Panc1 (cell line): ENCODE data around the gene PIK3CD. TPM values are rescaled to one million over a fixed set of nuclear protein-coding genes. Genes with fewer than 3 reads are reported as not detected.

Source experiments
- ATAC-seq: fragments of 200-7000 bp; cut with Tn5 transposase; 2 replicates; pipeline ENCODE4 v1.9.1; 2020; ENCODE audit warnings: mild to moderate bottlenecking, moderate library complexity
- BruUV-seq: library from RNA; stranded (reverse); fragments of 400-500 nt; replicated peaks from 2 replicates; lab custom pipeline; 2021; lab: Mats Ljungman, UMichigan
- CTCF ChIA-PET: fragments of 300-600 bp; sonication (Branson Sonifier 250); formaldehyde crosslinking; loops from one replicate; lab custom pipeline; 2022; ENCODE audit warnings: antibody characterized with exemption; lab: Charles Lee
- POLR2A ChIA-PET: fragments of 300-600 bp; sonication (Branson Sonifier 250); formaldehyde crosslinking; loops from one replicate; lab custom pipeline; 2022; ENCODE audit warnings: antibody characterized with exemption; lab: Charles Lee
- DNase-seq: peaks from one replicate; pipeline ENCODE4 v3.0.0-alpha.2; 2010; ENCODE audit warnings: low read depth, low spot score
- H3K27ac ChIP-seq: 2 replicates; pipeline ENCODE4 v1.5.1; 2011; ENCODE audit warnings: mild to moderate bottlenecking, low read length, inconsistent platforms
- H3K27me3 ChIP-seq: fragments of 200-500 bp; sonication (Bioruptor generic); 2 replicates; pipeline ENCODE4 v1.6.0; 2014; ENCODE audit warnings: low read length, inconsistent platforms; ENCODE audit not compliant: control insufficient read depth, insufficient read depth
- H3K36me3 ChIP-seq: fragments of 200-500 bp; sonication (Bioruptor generic); 2 replicates; pipeline ENCODE4 v1.5.1; 2014; ENCODE audit warnings: inconsistent platforms, mild to moderate bottlenecking, low read length, moderate library complexity; ENCODE audit not compliant: control insufficient read depth, insufficient read depth
- H3K4me1 ChIP-seq: 2 replicates; pipeline ENCODE4 v1.5.1; 2011; ENCODE audit warnings: inconsistent platforms, mild to moderate bottlenecking, low read length, moderate library complexity; ENCODE audit not compliant: control insufficient read depth, insufficient read depth
- H3K4me3 ChIP-seq, 2 experiments: 2 replicates each; pipeline ENCODE4 v1.5.1; 2011 to 2012; ENCODE audit warnings: low read depth in 2 of 2, low read length in 2 of 2, mild to moderate bottlenecking in 2 of 2, inconsistent platforms in 1 of 2, moderate library complexity in 1 of 2
- H3K9me3 ChIP-seq: fragments of 200-500 bp; sonication (Bioruptor generic); 2 replicates; pipeline ENCODE4 v1.5.1; 2014; ENCODE audit warnings: low read depth, mild to moderate bottlenecking, inconsistent platforms, low read length, moderate library complexity; ENCODE audit not compliant: control insufficient read depth, insufficient read depth
- CTCF ChIP-seq: fragments of 450-650 bp; IDR thresholded peaks from 2 replicates; pipeline ENCODE4 v1.5.1; 2017; ENCODE audit warnings: mild to moderate bottlenecking
- POLR2AphosphoS5 ChIP-seq: IDR thresholded peaks from 2 replicates; pipeline ENCODE4 v1.6.1; 2012; ENCODE audit warnings: mild to moderate bottlenecking, low read depth, low read length, moderate library complexity
- REST ChIP-seq, 2 experiments: IDR thresholded peaks; 2 replicates each; pipeline ENCODE4 v1.6.1; 2011 to 2012; ENCODE audit warnings: low read depth in 2 of 2, control low read depth in 1 of 2, low read length in 1 of 2, mild to moderate bottlenecking in 1 of 2, moderate library complexity in 1 of 2; ENCODE audit not compliant: insufficient read depth in 1 of 2
- SIN3A ChIP-seq: IDR thresholded peaks from 2 replicates; pipeline ENCODE4 v1.6.1; 2012; ENCODE audit warnings: low read depth, mild to moderate bottlenecking, low read length, moderate library complexity, borderline replicate concordance; ENCODE audit not compliant: insufficient read depth
- TCF7L2 ChIP-seq: IDR thresholded peaks from 2 replicates; pipeline ENCODE4 v1.6.1; 2011; ENCODE audit warnings: mild to moderate bottlenecking, low read depth, low read length, inconsistent platforms
- in situ Hi-C: cut with HindIII; loops from 2 replicates; pipeline ENCODE4 v1.10.0; 2016; ENCODE audit warnings: low sequenced_read_pairs, low pct_unique_long_range_greater_than_20kb
- intact Hi-C: fragments of 100-400 bp; cut with micrococcal nuclease; formaldehyde crosslinking; loops from one replicate; pipeline ENCODE4 v1.10.0; 2022; ENCODE audit not compliant: unreplicated experiment
- total RNA-seq: library from RNA; stranded (reverse); gene quantifications from one replicate; pipeline ENCODE4 v1.2.1, GENCODE V29; 2021; ENCODE audit not compliant: unreplicated experiment

PIK3CD gene
- total RNA-seq, 1 experiment from 2014 or later: 12.5 TPM

- no peaks in the 10 kb centered on the region for H3K27me3 ChIP-seq
- no peak for TF ChIP-seq POLR2AphosphoS5
- TF ChIP-seq SIN3A: no peak
- no peak for TF ChIP-seq REST (IDR thresholded peaks at IDR 0.05; ENCODE audit: insufficient read depth in 1 of 2, low read depth in 2 of 2, low read length in 1 of 2)
- TF ChIP-seq CTCF: no peak
- no peak for TF ChIP-seq TCF7L2
- DNase-seq (no peak), ATAC-seq (no peak)
- no TSS peak for BruUV-seq
- intact Hi-C loops: no loop called here
- peaks cover 8% of the 10 kb centered on the region for H3K4me1 ChIP-seq
- H3K27ac ChIP-seq: no peak overlapping the region
- no peaks in the 10 kb centered on the region for H3K36me3 ChIP-seq
- in situ Hi-C loops: no loop called here
- CTCF ChIA-PET: interaction anchor here (0.5 to 1.0 kb wide), 2 partner anchors 14 to 167 kb away, joined by 3 to 4 read pairs; no protein-coding TSS in a partner anchor
- POLR2A ChIA-PET: no interaction called here
- H3K4me3 ChIP-seq: no peak overlapping the region
- no peaks in the 10 kb centered on the region for H3K9me3 ChIP-seq
Measured at GRCh38 chr1:9699361-9699760, 47.8 kb downstream of the PIK3CD start.

- TF ChIP-seq POLR2AphosphoS5 (no peak), TCF7L2 (no peak), REST (IDR thresholded peaks at IDR 0.05; ENCODE audit: insufficient read depth in 1 of 2, low read depth in 2 of 2, low read length in 1 of 2) (no peak), CTCF (no peak), SIN3A (no peak)
- POLR2A ChIA-PET: no interaction called here
- CTCF ChIA-PET: no interaction called here
- intact Hi-C loops (no loop called here), in situ Hi-C loops (no loop called here)
- no peaks in the 10 kb centered on the region for H3K36me3 ChIP-seq
- ATAC-seq: peak; percentile 83
- no TSS peak for BruUV-seq
- no peaks in the 10 kb centered on the region for H3K9me3 ChIP-seq
- no peak overlapping the region for H3K27ac ChIP-seq
- DNase-seq: peak; percentile 73
- H3K27me3 ChIP-seq: no peaks in the 10 kb centered on the region
- peaks cover 8% of the 10 kb centered on the region for H3K4me1 ChIP-seq
- no peak overlapping the region for H3K4me3 ChIP-seq
Measured at GRCh38 chr1:9700340-9700739, 48.8 kb downstream of the PIK3CD start.
